Stomach (tissue), 4 donors: ENCODE data around the gene CRYBG2.

Experiments used
- POLR2AphosphoS5 ChIP-seq, 3 donors: sonication (generic); formaldehyde crosslinking; IDR thresholded peaks; one replicate each; pipeline ENCODE4 v1.6.1; 2016; ENCODE audit warnings: antibody characterized with exemption in 3 of 3
- TF ChIP-seq, protein P1 (sequence below), 7 experiments: fragments of 450-650 bp in 4 of 7; fragments of 200-600 bp in 3 of 7; sonication (generic) in 3 of 7; IDR thresholded peaks; one replicate each; pipeline ENCODE4 v1.5.1; 2016 to 2019; ENCODE audit warnings: antibody characterized with exemption in 7 of 7, control low read depth in 2 of 7, mild to moderate bottlenecking in 1 of 7

DNA sequence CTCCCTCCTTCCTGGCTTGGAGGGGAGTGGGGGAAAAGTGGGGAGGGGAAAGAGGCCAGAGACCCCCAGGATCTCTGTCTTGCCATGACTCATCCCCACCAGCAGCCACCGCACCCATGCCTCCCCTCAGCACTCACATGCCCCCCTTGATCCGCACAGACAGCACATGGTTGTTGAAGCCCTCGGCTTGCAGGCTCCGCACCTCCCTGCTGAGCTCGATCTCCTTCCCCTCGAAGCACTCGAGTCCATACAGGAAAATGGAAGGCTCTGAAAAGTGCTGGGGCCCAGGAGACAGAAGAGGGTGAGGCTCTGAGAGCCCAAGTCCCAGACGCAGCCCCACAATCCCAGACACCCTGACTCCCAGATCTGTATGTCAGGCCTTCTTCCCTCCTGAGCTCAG lies 25.3 kb downstream of the CRYBG2 start:
- TF ChIP-seq, protein P1, sequence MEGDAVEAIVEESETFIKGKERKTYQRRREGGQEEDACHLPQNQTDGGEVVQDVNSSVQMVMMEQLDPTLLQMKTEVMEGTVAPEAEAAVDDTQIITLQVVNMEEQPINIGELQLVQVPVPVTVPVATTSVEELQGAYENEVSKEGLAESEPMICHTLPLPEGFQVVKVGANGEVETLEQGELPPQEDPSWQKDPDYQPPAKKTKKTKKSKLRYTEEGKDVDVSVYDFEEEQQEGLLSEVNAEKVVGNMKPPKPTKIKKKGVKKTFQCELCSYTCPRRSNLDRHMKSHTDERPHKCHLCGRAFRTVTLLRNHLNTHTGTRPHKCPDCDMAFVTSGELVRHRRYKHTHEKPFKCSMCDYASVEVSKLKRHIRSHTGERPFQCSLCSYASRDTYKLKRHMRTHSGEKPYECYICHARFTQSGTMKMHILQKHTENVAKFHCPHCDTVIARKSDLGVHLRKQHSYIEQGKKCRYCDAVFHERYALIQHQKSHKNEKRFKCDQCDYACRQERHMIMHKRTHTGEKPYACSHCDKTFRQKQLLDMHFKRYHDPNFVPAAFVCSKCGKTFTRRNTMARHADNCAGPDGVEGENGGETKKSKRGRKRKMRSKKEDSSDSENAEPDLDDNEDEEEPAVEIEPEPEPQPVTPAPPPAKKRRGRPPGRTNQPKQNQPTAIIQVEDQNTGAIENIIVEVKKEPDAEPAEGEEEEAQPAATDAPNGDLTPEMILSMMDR (IDR thresholded peaks at IDR 0.05) = no peak
- no peak for TF ChIP-seq POLR2AphosphoS5 (IDR thresholded peaks at IDR 0.05)
